Iris pigment epithelial cell (primary cell): Measurements from ENCODE around the gene NUDC.
A peak's percentile ranks its signal among the peaks of the same experiment; 100 is the strongest.
"Not testable (repeated sequence)": the region's sequence is repeated elsewhere in the genome, so short reads cannot be mapped to it uniquely, and the experiment has no call there.

Experiments
- DNase-seq: peaks from one replicate; pipeline ENCODE4 v3.0.0-alpha.2; 2011; ENCODE audit warnings: low read depth

Gene NUDC

GRCh38 chr1:26921540-26922430 is at the start of gene NUDC:
TSS of gene NUDC (plus strand) at chr1:26921743. CDS start at chr1:26921849, 106 bp downstream.
- peak; percentile 98 for DNase-seq

- not testable (repeated sequence) for DNase-seq
Observed at GRCh38 chr1:26873097-26873496, 48.4 kb upstream of the NUDC start.

DNA sequence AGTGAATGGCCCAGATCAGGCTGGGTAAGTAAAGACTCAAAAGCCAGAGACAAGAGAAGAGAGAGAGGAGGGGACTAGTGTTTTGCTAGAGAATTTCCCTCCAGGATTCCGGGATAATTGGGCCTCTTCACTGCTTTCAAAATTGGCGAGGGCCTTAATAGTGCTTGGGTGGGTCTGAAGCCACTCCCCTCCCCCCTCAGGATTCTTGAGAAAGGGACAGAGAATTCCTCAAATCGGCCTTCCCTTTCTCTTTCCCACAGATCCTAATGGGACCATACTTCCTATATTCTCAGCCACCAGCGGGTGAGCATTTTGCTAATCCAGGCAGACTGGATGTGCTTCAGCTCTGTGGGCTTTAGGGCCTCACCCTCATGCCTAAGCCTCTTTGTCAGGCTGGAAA is 46.6 kb upstream of the NUDC start:
- DNase-seq: no peak

GRCh38 chr1:26877326-26877725 is 44.2 kb upstream of the NUDC start:
- no peak for DNase-seq

DNA sequence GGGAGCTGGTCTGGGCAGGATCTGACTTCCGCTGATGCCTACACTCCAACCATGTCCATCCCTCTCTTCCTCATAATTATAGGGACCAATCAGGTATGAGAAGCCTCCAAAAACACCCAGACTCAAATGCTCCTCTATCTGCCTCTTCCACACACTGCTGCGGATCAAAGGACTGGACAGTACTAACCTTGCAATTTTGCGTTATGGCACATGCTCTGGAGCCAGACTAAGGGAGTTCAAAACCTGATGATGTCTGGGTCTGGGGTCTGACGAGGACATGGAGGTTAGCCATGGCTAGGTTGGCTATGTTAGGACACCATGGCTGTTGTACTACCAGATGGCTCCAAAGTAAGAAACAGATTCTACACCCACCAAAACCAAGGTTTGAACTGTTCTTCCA is 41.8 kb upstream of the NUDC start:
- DNase-seq: no peak

DNA sequence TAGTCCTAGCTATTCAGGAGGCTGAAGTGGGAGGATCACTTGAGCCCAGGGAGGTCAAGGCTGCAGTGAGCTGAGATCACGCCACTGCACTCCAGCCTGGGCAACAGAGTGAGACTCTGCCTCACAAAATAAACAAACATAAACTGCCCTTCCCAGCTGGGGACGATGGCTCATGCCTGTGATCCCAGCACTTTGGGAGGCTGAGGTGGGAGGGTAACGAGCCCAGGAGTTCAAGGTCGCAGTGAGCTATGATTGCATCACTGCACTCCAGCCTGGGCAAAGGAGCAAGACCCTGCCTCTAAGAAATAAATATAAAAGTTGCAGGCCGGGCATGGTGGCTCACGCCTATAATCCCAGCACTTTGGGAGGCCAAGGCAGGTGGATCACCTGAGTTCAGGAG is 39.9 kb upstream of the NUDC start:
- DNase-seq: not testable (repeated sequence)

DNA sequence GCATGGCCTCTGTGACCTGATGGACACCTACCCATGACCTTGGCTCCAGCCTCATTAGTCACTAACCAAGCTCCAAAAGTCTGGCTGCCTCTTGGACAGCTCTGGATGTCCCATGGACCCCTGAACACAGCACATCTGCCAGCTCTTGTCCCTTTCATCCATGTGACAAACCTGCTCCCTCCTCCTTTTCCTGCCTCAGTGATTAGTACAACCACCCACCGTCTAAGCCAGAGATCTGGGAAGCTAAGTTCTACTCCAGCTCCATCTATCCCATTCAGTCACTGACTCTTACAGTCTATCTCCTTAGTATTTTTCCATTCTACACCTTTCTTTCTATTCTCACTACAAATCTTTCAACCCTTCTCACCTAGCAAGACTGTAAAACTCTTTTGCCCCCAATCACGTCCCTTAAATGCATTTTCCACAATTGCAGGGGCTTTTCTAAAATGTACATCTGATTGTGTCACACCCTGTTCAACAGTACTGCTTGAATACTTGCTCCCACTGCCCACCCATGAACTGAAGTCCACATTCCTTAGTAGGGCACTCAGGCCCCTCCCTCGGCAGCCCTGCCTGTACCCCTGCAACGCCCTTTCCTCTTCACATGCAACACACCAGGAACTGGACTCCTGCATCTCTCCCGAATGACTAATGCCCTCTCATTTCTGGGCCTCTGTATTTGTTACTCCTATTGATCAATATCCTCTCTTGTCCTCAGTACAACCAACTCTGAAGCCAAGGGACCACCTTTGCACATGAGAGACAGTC is 38.7 kb upstream of the NUDC start:
- DNase-seq: no peak

DNA sequence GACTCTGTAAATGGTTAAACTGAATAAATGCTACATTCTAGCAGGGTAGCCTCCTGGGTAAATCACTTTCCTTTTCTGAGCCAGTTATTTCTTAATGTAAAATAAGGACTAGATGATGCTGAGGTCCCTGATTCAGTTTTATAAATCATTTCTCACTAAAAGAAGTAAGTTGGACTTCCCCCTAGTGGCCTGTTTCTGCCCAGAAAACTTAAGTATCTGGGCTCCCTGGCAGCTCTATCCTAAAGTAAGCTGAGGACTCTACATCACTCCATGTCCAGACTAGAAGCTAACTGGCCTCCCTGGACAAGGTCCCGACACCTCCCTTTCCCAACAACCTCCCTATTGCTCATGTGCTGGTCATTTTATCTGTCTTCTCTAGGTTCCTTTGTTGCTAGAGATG is 34.4 kb upstream of the NUDC start:
- peak; percentile 57 for DNase-seq

- no peak for DNase-seq
Observed at GRCh38 chr1:26888231-26888630, 33.3 kb upstream of the NUDC start.

DNA sequence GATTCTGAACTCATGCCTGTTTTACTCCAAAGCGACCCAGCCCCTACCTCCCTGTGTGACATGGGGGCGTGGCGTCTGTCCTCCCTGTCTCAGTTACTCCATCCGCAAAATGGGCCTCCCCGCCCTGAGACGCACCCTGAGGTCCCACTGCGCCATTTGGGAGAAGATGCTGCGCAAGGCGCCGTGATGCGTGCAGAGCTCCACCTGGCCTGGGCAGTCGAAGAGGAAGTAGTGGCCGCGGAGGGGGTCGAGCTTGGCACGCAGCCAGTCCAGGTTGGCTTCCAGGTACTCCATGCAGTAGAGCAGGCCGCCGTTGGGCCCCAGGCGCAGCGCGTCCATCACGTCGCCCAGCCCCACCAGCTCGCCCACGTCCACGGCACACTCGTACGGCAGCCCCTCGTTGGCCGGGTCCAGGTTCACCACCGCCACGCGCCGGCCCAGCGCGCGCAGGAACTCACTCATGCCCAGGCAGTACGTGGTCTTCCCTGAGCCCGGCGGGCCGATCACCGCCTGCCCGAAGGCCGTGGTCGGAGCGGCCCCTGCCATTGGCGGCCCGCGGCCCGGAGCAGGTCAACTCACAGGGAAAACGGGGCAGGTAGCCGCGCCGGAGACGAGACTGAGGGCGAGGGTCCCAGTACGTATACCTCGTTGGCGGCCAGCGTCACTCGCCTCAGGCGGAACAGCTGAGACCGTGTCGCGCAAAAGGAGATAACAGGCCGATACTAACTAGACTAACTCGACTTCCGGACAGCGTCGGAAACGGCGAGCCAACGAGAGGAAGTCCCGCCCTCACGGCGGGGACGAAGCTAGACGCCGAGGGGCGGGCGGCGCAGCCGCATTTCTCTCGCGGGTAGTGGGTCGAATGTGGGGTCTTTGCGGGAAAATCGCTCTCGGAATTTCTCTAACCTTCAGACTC is 31.7 kb upstream of the NUDC start, which contains the start of gene GPN2:
Gene GPN2, minus strand, starts transcription at position 733 of the 916 bp plus-strand sequence. Its CDS starts 187 bp downstream, at position 546.
- DNase-seq: peak; percentile 77

GRCh38 chr1:26890467-26890796 is 31.1 kb upstream of the NUDC start:
- no peak for DNase-seq

DNA sequence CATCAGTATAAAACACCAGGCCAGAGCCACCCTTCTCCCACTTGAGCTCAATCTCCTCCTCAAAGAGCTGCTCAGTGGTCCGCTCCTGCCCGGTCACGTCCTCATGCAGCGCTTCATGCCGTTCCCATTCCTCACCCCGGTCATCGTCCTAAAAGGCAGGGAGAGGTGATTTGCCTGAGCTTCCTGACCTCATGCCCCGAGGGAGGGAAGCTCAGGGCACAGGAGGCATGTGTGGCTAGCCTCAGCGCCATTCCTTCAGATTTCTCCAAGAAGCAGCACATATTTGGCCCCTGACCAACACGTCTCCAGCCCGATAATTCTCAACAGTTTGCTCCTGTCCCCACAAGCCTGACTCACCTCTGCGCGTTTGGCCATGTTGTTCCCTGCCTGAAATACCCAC is 27.3 kb upstream of the NUDC start:
- no peak for DNase-seq

DNA sequence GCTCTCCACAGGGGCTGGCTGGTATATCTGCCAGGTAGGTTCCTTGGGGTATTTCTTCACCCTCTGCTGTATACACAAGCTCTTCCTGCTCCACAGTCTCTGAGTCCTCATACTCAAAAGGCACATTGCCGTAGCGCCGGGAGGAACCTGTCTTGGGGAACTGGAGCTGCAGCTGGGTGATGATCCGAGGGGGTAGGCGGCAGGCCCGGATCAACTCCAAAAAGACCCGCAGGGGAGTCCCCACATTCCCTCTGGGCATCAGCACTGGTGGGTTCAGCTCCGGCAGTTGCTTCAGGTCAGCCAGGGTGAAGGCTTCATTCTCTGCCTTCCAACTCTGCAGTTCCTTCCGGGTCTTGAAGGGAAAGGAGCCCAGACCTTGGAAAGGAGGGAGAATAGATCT is 24.2 kb upstream of the NUDC start:
- no peak for DNase-seq

GRCh38 chr1:26900001-26900814 is 21.3 kb upstream of the NUDC start, which contains the start of gene GPATCH3:
TSS of gene GPATCH3 (minus strand) at chr1:26900467. CDS start at chr1:26900442, 25 bp downstream.
- DNase-seq: peak; percentile 92

DNA sequence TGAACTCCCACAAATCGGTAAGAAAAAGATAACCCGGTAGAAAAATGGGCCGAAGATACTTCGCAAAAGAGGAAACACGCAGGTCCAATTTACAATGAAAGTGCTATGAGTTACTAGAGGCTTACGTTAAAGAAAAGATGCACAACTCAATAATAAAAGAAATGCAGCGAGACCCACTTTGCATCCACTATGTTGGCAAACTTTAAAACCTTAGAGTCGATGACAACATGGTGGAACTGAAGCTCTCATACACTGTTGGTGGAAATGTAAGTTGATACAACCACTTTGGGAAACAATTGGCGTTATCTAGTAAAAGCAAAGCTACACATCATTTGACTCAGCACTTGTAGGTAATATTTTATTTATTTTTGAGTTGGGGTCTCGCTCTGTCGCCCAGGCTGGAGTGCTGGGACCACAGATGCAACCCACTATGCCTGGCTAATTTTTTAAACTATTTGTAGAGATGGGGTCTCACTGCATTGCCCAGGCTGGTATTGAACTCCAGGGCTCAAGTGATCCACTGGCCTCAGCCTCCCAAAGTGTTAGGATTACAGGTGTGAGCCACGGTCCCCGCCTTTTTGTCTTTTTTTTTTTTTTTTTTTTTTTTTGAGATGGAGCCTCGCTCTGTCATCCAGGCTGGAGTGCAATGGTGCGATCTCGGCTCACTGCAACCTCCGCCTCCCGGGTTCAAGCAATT is 20.6 kb upstream of the NUDC start:
- no peak for DNase-seq

- peak; percentile 94 for DNase-seq
Observed at GRCh38 chr1:26907071-26907917, 14.2 kb upstream of the NUDC start.

GRCh38 chr1:26909951-26910342 is 11.6 kb upstream of the NUDC start:
- DNase-seq: no peak

GRCh38 chr1:26910343-26911160 is 11.0 kb upstream of the NUDC start:
- DNase-seq: no peak
